ENCODE results near the gene C1orf35. TPM values are rescaled to one million over a fixed set of nuclear protein-coding genes. Genes with fewer than 3 reads are reported as not detected.

The C1orf35 gene
- total RNA-seq, 1 experiment from 2014 or later, result 31.0 TPM

DNA sequence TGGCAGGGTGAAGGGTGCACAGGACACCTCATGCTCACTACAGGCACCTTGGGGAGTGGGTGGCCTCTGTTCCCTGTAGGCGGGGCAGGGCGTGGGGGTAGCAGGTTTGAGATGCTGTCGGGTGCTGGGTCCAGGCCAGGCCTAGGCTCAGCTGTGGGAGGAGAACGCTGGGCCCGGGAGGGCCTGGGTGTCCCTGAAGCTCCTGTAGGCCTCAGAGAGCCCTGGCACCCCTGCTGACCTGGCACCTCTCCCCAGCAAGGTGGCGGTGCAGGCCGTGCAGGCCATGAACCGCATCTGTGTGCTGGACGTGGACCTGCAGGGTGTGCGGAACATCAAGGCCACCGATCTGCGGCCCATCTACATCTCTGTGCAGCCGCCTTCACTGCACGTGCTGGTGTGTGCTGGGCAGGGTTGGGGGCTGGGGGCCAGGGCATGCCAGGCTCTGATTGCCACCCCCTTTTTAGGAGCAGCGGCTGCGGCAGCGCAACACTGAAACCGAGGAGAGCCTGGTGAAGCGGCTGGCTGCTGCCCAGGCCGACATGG lies 44.1 kb upstream of the C1orf35 start:
- no peaks in the 10 kb centered on the region for H3K4me1 ChIP-seq (ENCODE audit: insufficient read depth, low read length)
- Mint-ChIP-seq H3K9me3 (no peaks in the 10 kb centered on the region), H3K36me3 (ENCODE audit: insufficient read depth in 1 of 3, low read depth in 3 of 3) (no peaks in the 10 kb centered on the region; a peak in 1 of 7 replicates), H3K27ac (no peak overlapping the region), H3K4me1 (peaks cover 0 to 11% of the 10 kb centered on the region in 2 experiments; a peak in 2 of 4 replicates), H3K4me3 (no peak overlapping the region), H3K27me3 (ENCODE audit: low read depth) (no peaks in the 10 kb centered on the region)
- peaks cover 3% of the 10 kb centered on the region for H3K79me1 ChIP-seq (ENCODE audit: insufficient read depth, low read depth, low read length, poor library complexity, severe bottlenecking)
- H3K56ac ChIP-seq (ENCODE audit: insufficient read length, low read depth, low read length), result no peak overlapping the region
- no peak overlapping the region for H2BK5ac ChIP-seq (ENCODE audit: insufficient read length, low read length)
- no peak overlapping the region for H3K9ac ChIP-seq (ENCODE audit: extremely low read depth, insufficient read length, low read length)
- no peaks in the 10 kb centered on the region for H3K23me2 ChIP-seq (ENCODE audit: insufficient read length, low read depth, low read length, poor library complexity, severe bottlenecking)
- H2AFZ ChIP-seq (ENCODE audit: low read length), result no peak overlapping the region
- no peaks in the 10 kb centered on the region for H3K9me3 ChIP-seq (ENCODE audit: control insufficient read depth, low read depth, low read length)
- H3K18ac ChIP-seq (ENCODE audit: insufficient read length, low read depth, low read length), result no peak overlapping the region
- H2BK20ac ChIP-seq (ENCODE audit: low read depth, low read length, poor library complexity, severe bottlenecking), result no peak overlapping the region
- peaks cover 2% of the 10 kb centered on the region for H4K20me1 ChIP-seq (ENCODE audit: control insufficient read depth, insufficient read depth, insufficient read length)
- no peak overlapping the region for H2BK12ac ChIP-seq (ENCODE audit: insufficient read length, low read depth, low read length)
- no peak overlapping the region for H2BK15ac ChIP-seq (ENCODE audit: low read depth, low read length)
- H2BK120ac ChIP-seq (ENCODE audit: low read depth, low read length, poor library complexity, severe bottlenecking), result no peak overlapping the region
- no CpG with 5 or more reads among the region's 20 CpGs for WGBS (ENCODE audit: extremely low coverage, insufficient read length, low lambda C conversion rate)
- no peak overlapping the region for H3K14ac ChIP-seq (ENCODE audit: insufficient read depth, low read length)
- TF ChIP-seq, protein P1, sequence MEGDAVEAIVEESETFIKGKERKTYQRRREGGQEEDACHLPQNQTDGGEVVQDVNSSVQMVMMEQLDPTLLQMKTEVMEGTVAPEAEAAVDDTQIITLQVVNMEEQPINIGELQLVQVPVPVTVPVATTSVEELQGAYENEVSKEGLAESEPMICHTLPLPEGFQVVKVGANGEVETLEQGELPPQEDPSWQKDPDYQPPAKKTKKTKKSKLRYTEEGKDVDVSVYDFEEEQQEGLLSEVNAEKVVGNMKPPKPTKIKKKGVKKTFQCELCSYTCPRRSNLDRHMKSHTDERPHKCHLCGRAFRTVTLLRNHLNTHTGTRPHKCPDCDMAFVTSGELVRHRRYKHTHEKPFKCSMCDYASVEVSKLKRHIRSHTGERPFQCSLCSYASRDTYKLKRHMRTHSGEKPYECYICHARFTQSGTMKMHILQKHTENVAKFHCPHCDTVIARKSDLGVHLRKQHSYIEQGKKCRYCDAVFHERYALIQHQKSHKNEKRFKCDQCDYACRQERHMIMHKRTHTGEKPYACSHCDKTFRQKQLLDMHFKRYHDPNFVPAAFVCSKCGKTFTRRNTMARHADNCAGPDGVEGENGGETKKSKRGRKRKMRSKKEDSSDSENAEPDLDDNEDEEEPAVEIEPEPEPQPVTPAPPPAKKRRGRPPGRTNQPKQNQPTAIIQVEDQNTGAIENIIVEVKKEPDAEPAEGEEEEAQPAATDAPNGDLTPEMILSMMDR (conservative IDR thresholded peaks at IDR 0.05), result no peak
- H3K27ac ChIP-seq (ENCODE audit: insufficient read length, low read depth, low read length), result no peak overlapping the region
- H3K27me3 ChIP-seq (ENCODE audit: insufficient read depth, low read length), result no peaks in the 10 kb centered on the region
- no peak overlapping the region for H4K8ac ChIP-seq (replicated peaks; ENCODE audit: insufficient read length, low read depth, low read length)
- no peak overlapping the region for H3K4me2 ChIP-seq (ENCODE audit: insufficient read depth, insufficient read length, low read length)
- no peak overlapping the region for H4K91ac ChIP-seq (ENCODE audit: insufficient read length, low read depth, low read length)
- no peak overlapping the region for H3T11ph ChIP-seq (ENCODE audit: low read length)
- no peak overlapping the region for H3K4ac ChIP-seq (ENCODE audit: low read depth, low read length)
- H4K5ac ChIP-seq (ENCODE audit: insufficient read length, low read depth, low read length), result no peak overlapping the region
- H3K23ac ChIP-seq (ENCODE audit: insufficient read length, low read depth, low read length), result no peak overlapping the region
- no peak overlapping the region for H2AK5ac ChIP-seq (ENCODE audit: insufficient read length, low read length)
- H3K79me2 ChIP-seq (ENCODE audit: insufficient read depth, low read length), result peaks cover 7% of the 10 kb centered on the region; the same call in 1 of the 2 replicates
- DNase-seq, result no peak
